Activated CD4-positive, alpha-beta memory T cell treated with anti-CD3 and anti-CD28 coated beads, Interleukin-2, amount 10 ng/mL, durations not matched to agents 7 days and 5 days (primary cell): Measurements from ENCODE around the gene LSM14B. TPM values are rescaled to one million over a fixed set of nuclear protein-coding genes. Genes with fewer than 3 reads are reported as not detected.
"Not testable (repeated sequence)": the region's sequence is repeated elsewhere in the genome, so short reads cannot be mapped to it uniquely, and the experiment has no call there.

Source experiments
- CTCF ChIA-PET: fragments of 350-600 bp; sonication (Branson Sonifier 250); formaldehyde crosslinking; loops from one replicate; lab custom pipeline; 2021; ENCODE audit warnings: antibody characterized with exemption, inconsistent platforms; lab: Charles Lee
- POLR2A ChIA-PET: fragments of 350-600 bp; sonication (Branson Sonifier 250); formaldehyde crosslinking; loops from one replicate; lab custom pipeline; 2021; ENCODE audit warnings: antibody characterized with exemption; lab: Charles Lee
- DNase-seq: peaks from one replicate; pipeline ENCODE4 v3.0.0-alpha.2; 2020
- H3K27ac Mint-ChIP-seq: one replicate; pipeline ENCODE4 v1.8.0; 2021; ENCODE audit warnings: mild to moderate bottlenecking, mixed read lengths
- H3K27me3 Mint-ChIP-seq: one replicate; pipeline ENCODE4 v1.8.0; 2021; ENCODE audit warnings: mixed read lengths
- H3K36me3 Mint-ChIP-seq: one replicate; pipeline ENCODE4 v1.8.0; 2021; ENCODE audit warnings: low read depth, mixed read lengths
- H3K4me1 Mint-ChIP-seq: one replicate; pipeline ENCODE4 v1.8.0; 2021; ENCODE audit warnings: mixed read lengths
- H3K4me3 Mint-ChIP-seq: one replicate; pipeline ENCODE4 v1.8.0; 2021; ENCODE audit warnings: mild to moderate bottlenecking, mixed read lengths
- H3K9me3 Mint-ChIP-seq: one replicate; pipeline ENCODE4 v1.8.0; 2021; ENCODE audit warnings: mixed read lengths
- total RNA-seq, 2 experiments: library from RNA; stranded (reverse); gene quantifications; one replicate each; pipeline ENCODE4 v1.2.3, GENCODE V29; 2021

The LSM14B gene
- total RNA-seq, 2 experiments from 2014 or later: 38.9 to 39.0 TPM

DNA sequence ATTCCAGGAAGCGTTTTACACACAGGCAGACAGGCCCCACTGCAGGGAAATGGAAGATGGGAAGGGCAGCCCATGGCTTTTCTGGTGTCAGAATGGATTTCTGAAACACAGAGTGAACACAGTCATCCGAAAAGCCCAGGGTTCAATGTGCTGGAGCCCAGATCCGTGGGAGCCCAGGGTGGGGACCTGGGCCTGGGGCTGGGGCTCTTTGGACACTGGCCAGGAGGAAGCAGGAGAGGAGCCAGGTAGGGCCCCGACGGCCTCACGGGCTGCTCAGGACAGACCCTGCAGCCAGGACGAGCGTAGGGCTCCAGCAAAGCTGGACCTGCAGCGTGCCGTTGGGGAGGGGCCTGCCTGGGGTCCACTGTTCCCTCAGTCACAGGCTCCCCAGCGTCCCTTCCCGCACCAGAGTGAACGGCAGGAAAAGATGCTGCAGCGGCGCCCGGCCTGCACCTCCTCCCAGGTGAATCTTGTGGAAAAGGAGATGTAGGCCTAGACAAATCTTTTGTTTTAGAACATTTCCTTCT, 24.3 kb upstream of the LSM14B start:
- peaks cover 24% of the 10 kb centered on the region for H3K9me3 Mint-ChIP-seq

DNA sequence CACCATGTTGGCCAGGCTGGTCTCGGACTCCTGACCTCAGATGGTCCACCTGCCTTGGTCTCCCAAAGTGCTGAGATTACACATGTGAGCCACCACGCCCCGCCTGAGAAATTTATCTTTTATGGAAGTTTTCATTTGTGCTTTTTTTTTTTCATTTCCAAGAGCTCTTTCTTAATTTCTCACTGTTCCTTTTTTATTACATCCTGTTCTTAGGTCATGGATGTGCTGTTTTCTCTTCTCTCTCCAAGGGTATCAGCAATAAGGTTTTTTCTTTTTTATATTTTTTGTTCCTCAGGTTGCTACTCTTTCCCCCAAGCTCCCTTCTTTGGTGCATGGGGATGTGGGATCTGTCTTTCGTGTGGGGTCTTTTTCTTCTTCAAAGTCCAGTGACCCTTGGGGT, 21.2 kb upstream of the LSM14B start:
- no peak overlapping the region for H3K4me3 Mint-ChIP-seq
- H3K27me3 Mint-ChIP-seq: no peaks in the 10 kb centered on the region
- H3K4me1 Mint-ChIP-seq: no peaks in the 10 kb centered on the region
- ChIA-PET CTCF (no interaction called here), POLR2A (no interaction called here)
- no peak overlapping the region for H3K27ac Mint-ChIP-seq
- DNase-seq: no peak
- peaks cover 31% of the 10 kb centered on the region for H3K9me3 Mint-ChIP-seq
- peaks cover 9% of the 10 kb centered on the region for H3K36me3 Mint-ChIP-seq

More for the DNA sequence above, 24.3 kb upstream of the LSM14B start:
- Mint-ChIP-seq H3K27me3 (no peaks in the 10 kb centered on the region), H3K27ac (no peak overlapping the region), H3K4me1 (no peaks in the 10 kb centered on the region), H3K4me3 (no peak overlapping the region), H3K36me3 (peaks cover 3% of the 10 kb centered on the region)
- CTCF ChIA-PET: no interaction called here
- POLR2A ChIA-PET: no interaction called here
- DNase-seq: no peak

DNA sequence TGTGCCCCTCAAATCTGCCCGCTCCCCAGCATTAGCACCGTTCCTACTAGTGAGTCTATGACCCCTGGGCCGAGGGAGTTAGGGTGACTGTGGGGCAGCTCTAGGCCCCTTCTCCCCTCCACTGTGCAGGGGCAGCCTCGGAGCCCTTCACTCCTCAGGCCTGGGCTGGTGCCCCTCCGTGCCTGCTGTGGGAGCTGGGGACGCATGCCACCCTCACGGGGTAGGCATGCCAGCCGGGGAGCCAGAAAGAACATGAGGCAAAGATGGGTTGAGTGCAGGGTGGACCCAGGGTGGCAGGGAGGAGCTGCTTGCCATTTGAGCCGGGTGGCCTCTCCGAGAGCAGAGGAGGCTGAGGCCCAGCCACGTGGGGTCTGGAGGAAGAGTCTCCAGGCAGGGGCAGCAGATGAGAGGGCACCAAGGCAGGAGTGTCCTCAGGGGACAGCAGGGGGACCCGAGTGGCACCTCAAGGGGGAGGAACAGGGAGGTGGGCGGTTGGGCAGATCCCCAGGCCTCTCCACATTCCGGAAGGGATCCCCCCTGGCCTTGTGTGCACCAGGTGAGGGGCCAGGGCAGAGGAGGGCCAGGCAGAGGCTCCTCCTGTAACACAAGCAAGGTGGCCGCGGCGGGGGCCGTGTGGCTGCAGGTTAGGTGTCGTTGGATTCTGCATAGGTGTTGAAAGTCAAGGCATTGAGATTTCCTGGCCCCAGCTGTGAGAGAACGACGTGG, 18.6 kb upstream of the LSM14B start:
- ChIA-PET CTCF (no interaction called here), POLR2A (no interaction called here)
- Mint-ChIP-seq H3K27ac (no peak overlapping the region), H3K4me1 (no peaks in the 10 kb centered on the region), H3K9me3 (peaks cover 47% of the 10 kb centered on the region), H3K36me3 (peaks cover 19% of the 10 kb centered on the region), H3K4me3 (no peak overlapping the region), H3K27me3 (no peaks in the 10 kb centered on the region)
- no peak for DNase-seq

DNA sequence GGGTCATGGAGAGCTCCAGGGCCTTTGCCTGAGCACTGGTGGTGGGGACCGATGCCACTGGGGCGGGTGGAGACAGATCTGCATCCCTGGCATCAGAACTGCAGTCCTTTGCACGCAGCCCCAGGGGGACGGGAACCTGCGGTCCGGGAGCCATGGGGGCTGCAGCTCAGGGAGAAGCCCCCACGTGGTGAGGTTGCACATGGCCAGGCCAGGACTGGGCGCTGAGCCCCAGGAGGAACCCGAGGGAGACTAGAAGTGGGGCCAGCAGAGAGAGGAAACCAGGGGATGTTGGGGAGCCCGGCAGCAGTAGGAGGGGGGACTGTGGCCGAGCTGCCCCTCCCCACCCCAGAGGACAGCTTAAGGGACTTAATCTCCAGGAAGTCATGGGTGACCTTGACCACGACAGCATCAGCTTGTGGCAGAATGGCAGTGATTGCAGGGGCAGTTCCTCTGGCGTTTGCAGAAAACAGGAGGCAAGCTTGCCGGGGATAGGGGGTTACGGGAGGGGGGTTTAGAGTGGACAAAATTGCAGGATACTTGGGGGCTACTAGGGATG, 18.0 kb upstream of the LSM14B start:
- Mint-ChIP-seq H3K36me3 (peaks cover 25% of the 10 kb centered on the region), H3K4me1 (no peaks in the 10 kb centered on the region), H3K27ac (no peak overlapping the region), H3K9me3 (peaks cover 51% of the 10 kb centered on the region), H3K4me3 (no peak overlapping the region), H3K27me3 (no peaks in the 10 kb centered on the region)
- CTCF ChIA-PET: no interaction called here
- POLR2A ChIA-PET: no interaction called here
- no peak for DNase-seq

DNA sequence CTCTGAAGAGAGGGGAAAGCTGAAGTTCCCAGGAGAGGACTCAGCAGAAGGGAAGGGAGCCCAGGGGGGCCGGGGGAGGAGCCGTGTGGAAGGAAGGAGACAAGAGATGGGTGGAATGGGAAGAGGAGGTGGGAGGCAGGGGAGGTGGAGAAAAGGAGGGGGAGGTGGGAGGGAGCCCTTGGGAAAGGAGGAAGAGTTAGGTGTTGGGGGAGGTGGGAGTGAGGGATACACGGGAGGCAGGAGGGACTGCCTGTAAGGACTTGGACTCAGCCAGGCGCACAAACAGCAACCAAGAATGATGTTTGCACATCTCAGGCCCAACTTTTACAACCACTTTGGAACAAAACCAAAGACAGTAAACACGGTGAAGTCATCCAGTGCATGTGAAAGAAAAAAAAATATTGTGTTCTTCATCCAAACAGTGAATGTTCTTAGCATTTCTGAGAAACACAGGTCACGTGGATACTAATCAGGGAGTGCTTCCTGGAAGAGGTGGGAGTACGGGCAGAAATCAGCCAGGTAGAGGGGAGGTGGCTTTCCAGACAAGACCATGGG, 17.4 kb upstream of the LSM14B start:
- Mint-ChIP-seq H3K4me1 (no peaks in the 10 kb centered on the region), H3K4me3 (no peak overlapping the region), H3K9me3 (peaks cover 50% of the 10 kb centered on the region), H3K36me3 (peaks cover 27% of the 10 kb centered on the region), H3K27ac (no peak overlapping the region), H3K27me3 (no peaks in the 10 kb centered on the region)
- no peak for DNase-seq
- POLR2A ChIA-PET: no interaction called here
- CTCF ChIA-PET: no interaction called here

DNA sequence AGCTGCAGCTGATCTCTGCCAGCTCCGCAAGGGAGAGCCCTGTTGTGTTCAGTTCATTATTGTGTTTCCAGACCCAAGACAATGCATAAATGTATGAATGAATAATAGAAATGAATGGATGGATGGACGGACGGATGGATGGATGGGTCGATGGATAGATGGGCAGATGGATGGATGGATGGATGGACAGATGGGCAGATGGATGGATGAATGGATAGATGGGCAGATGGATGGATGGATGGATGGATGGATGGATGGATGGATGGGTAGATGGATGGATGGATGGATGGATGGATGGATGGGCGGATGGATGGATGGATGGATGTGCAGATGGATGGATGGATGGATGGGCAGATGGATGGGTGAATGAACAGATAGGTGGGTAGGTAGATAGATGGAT, 16.7 kb upstream of the LSM14B start:
- H3K36me3 Mint-ChIP-seq: peaks cover 25% of the 10 kb centered on the region
- no peak overlapping the region for H3K27ac Mint-ChIP-seq
- no peak overlapping the region for H3K4me3 Mint-ChIP-seq
- H3K27me3 Mint-ChIP-seq: no peaks in the 10 kb centered on the region
- no peaks in the 10 kb centered on the region for H3K4me1 Mint-ChIP-seq
- ChIA-PET POLR2A (no interaction called here), CTCF (no interaction called here)
- peaks cover 52% of the 10 kb centered on the region for H3K9me3 Mint-ChIP-seq
- no peak for DNase-seq

DNA sequence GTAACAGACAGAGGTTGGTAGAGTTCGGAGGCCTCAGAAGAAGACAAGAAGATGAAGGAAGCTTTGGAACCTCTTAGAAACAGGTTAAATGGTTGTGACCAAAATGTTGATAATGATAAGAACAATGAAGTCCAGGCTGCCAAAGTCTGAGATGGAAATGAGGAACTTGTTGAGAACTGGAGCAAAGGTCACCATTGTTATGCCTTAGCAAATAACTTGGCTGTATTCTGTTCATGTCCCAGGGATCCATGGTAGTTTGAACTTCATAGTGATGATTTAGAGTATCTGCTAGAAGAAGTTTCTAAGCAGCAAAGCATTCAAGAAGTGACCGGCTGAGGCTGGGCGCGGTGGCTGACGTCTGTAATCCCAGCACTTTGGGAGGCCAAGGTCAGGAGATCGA, 11.1 kb upstream of the LSM14B start:
- H3K27me3 Mint-ChIP-seq: no peaks in the 10 kb centered on the region
- H3K36me3 Mint-ChIP-seq: peaks cover 20% of the 10 kb centered on the region
- H3K4me1 Mint-ChIP-seq: no peaks in the 10 kb centered on the region
- no peak overlapping the region for H3K27ac Mint-ChIP-seq
- H3K9me3 Mint-ChIP-seq: peaks cover 47% of the 10 kb centered on the region
- ChIA-PET POLR2A (no interaction called here), CTCF (no interaction called here)
- H3K4me3 Mint-ChIP-seq: no peak overlapping the region
- DNase-seq: no peak

DNA sequence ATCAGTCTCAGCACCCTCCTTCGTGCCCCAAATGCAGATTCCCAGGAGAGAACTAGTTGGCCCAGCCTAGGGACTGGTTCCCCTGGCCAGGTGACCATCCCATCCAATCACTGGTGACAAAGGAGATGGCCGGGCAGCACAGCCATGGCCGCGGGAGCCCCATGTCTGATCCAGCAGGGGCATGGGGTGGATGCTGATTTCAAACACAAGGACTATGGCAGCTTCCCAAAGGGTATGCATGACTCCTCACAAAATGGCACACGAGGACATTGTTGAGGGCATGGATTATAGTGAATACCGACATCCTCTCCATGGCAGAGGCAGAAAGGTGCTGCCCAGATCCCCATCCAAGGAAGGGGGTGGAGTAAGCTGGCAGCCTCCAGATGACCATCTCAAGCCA, 9.9 kb upstream of the LSM14B start:
- peaks cover 4% of the 10 kb centered on the region for H3K4me1 Mint-ChIP-seq
- ChIA-PET POLR2A (no interaction called here), CTCF (interaction anchor here (1.2 kb wide), 1 partner anchor 24 kb away, joined by 4 read pairs; no protein-coding TSS in a partner anchor)
- no peak overlapping the region for H3K4me3 Mint-ChIP-seq
- H3K36me3 Mint-ChIP-seq: peaks cover 16% of the 10 kb centered on the region
- H3K27ac Mint-ChIP-seq: no peak overlapping the region
- DNase-seq: no peak
- H3K27me3 Mint-ChIP-seq: no peaks in the 10 kb centered on the region
- H3K9me3 Mint-ChIP-seq: peaks cover 44% of the 10 kb centered on the region

DNA sequence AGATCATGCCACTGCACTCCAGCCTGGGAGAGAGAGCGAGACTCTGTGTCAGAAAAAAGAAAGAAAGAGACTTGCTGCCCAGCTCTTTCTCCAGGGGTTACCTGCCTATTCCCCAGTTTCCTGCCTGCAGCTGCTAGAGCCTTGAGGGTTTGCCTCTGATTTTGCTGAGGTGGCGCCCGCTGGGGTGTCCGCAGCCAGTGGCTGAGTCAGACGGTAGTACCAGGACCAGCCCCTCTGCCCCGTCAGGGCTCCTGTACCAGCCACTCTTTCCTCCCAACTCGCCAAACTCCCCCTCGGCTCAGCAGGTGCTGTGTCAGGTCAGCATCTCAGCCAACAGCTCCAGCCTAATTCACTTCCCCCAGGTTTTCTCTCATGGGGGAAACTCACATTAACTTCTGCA, 7.4 kb upstream of the LSM14B start:
- Mint-ChIP-seq H3K9me3 (peaks cover 25% of the 10 kb centered on the region), H3K27ac (no peak overlapping the region), H3K4me3 (no peak overlapping the region), H3K27me3 (no peaks in the 10 kb centered on the region), H3K36me3 (peaks cover 3% of the 10 kb centered on the region), H3K4me1 (peaks cover 20% of the 10 kb centered on the region)
- ChIA-PET CTCF (no interaction called here), POLR2A (no interaction called here)
- DNase-seq: no peak

DNA sequence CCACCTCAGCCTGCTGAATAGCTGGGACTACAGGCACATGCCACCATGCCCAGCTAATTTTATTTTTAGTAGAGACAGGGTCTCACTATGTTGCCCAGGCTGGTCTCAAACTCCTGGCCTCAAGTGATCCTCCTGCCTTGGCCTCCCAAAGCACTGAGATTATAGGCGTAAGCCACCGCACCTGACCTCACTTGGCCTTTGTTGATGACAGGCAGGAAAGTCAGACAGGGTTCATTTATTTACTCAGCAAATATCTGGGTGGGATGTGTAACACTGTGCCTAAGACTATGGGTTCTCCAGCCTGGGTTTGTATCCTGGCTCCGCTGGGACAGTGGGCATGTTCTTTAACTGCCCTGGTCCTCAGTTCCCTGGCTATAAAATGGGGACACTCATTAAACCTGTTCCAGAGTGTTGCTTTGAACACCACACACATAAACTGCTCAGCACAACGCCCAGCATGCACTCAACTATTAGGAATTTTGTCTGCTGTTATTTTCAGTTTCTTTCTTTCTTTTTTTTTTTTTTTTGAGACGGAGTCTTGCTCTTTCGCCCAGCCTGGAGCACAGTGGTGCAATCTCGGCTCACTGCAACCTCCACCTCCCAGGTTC, 6.4 kb upstream of the LSM14B start:
- CTCF ChIA-PET, H3K27ac Mint-ChIP-seq, H3K4me3 Mint-ChIP-seq, POLR2A ChIA-PET, H3K27me3 Mint-ChIP-seq, DNase-seq, H3K36me3 Mint-ChIP-seq: not testable (repeated sequence)
- H3K9me3 Mint-ChIP-seq: peaks cover 20% of the 10 kb centered on the region
- H3K4me1 Mint-ChIP-seq: peaks cover 24% of the 10 kb centered on the region

DNA sequence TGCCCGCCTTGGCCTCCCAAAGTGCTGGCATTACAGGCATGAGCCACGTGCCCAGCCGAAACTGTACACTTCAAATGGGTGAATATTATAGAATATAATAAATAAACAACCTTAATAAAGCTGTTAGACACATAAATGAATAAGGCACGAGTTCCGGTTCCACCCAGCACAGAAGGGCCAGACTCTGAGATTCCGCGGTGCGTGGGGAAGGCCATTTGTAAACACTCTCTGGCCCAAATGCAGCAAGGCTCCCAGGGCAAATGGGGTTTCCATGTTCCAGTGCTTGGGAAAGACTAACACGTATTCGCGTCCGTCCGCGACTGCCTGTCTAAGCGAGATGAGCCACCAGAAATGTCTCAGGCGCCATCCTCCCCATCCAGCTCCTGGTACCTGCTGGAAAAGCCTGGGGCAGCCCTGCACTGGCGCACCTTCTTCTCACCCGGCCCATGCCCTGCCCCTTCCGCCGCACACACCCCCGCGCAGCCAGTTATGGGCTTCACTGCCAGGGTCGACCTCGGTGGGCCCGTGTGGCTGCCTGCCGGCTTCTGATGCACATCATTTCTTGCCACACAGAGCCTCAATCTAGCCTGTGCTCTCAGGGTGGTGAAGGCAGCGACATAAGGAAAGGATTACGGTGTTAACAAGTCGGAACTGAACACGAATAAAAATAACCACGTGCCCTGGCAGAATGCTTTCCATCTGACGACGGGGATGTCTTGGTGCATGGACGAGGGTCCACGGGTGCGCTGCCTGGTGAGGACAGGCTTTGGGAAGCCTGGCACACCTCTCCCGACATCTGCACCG, 5.5 kb upstream of the LSM14B start:
- ChIA-PET CTCF (no interaction called here), POLR2A (no interaction called here)
- DNase-seq: no peak
- H3K27me3 Mint-ChIP-seq: no peaks in the 10 kb centered on the region
- H3K36me3 Mint-ChIP-seq: peaks cover 3% of the 10 kb centered on the region
- H3K4me1 Mint-ChIP-seq: peaks cover 28% of the 10 kb centered on the region
- H3K27ac Mint-ChIP-seq: peak overlapping the region; percentile 40
- no peak overlapping the region for H3K4me3 Mint-ChIP-seq
- peaks cover 15% of the 10 kb centered on the region for H3K9me3 Mint-ChIP-seq

DNA sequence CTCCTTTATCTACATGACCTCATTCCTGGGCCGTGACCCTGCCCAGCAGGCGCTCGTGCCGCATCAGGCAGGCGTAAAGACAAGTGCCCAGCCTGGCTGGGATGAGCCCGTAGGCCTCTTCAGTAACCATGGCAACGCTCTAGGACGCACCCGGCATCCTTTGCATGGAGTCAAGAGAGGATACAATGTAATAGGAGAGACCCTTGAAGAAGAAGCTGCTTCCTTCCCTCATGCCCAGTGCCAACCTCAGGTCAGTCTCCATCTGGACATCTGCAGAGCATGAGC, 5.0 kb upstream of the LSM14B start:
- H3K4me1 Mint-ChIP-seq: peaks cover 28% of the 10 kb centered on the region
- no peaks in the 10 kb centered on the region for H3K27me3 Mint-ChIP-seq
- CTCF ChIA-PET: no interaction called here
- H3K9me3 Mint-ChIP-seq: peaks cover 15% of the 10 kb centered on the region
- POLR2A ChIA-PET: no interaction called here
- no peak for DNase-seq
- H3K27ac Mint-ChIP-seq: peak overlapping the region; percentile 40
- no peak overlapping the region for H3K4me3 Mint-ChIP-seq
- peaks cover 3% of the 10 kb centered on the region for H3K36me3 Mint-ChIP-seq

DNA sequence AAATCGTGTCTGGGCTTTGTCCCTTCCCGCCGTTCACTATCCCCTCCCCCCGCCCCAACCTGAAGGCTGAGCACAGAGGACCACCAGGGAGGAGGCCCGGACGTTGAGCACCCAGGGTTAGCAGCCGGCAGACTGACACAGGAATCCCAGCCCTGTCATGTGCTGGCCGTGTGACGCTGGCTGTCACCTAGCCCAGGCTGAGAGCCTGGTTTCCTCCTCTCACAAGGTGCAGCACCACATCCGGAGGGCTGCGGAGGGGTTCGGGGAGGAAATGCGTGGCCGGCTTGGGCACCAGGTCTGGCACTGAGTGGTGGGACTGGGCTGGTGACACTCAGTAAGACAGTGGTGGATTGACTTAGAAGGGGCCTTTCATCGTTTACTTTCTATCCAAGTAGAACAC, 4.6 kb upstream of the LSM14B start:
- DNase-seq: peak; percentile 86
- Mint-ChIP-seq H3K4me3 (no peak overlapping the region), H3K27me3 (no peaks in the 10 kb centered on the region), H3K27ac (peak overlapping the region; percentile 40), H3K4me1 (peaks cover 28% of the 10 kb centered on the region), H3K9me3 (peaks cover 15% of the 10 kb centered on the region), H3K36me3 (peaks cover 3% of the 10 kb centered on the region)
- ChIA-PET CTCF (no interaction called here), POLR2A (no interaction called here)
